DMS79 treated with DMSO at 0.1 percent for 48 hours (cell line): ENCODE results near the gene DENND4C.
"Not testable (repeated sequence)": the region's sequence is repeated elsewhere in the genome, so short reads cannot be mapped to it uniquely, and the experiment has no call there.

Experiments
- DNase-seq: peaks from one replicate; lab custom pipeline; 2025; lab: John Stamatoyannopoulos, UW

Gene DENND4C

GRCh38 chr9:19224563-19224962 lies 5.9 kb upstream of the DENND4C start:
- no peak for DNase-seq

GRCh38 chr9:19229595-19230354 lies 718 bp upstream of the DENND4C start:
- peak; percentile 75 for DNase-seq

GRCh38 chr9:19231126-19231903 lies 822 bp downstream of the DENND4C start:
- DNase-seq, result peak; percentile 70

GRCh38 chr9:19231904-19232822 lies 1.7 kb downstream of the DENND4C start:
- DNase-seq, result peak; percentile 53

GRCh38 chr9:19232823-19233194 lies 2.3 kb downstream of the DENND4C start:
- DNase-seq, result peak; percentile 86

GRCh38 chr9:19233344-19233743 lies 2.9 kb downstream of the DENND4C start:
- DNase-seq, result no peak

- no peak for DNase-seq
These were observed 9.5 kb downstream of the DENND4C start for GRCh38 chr9:19239955-19240354.

GRCh38 chr9:19241728-19242127 lies 11.2 kb downstream of the DENND4C start:
- no peak for DNase-seq

GRCh38 chr9:19243366-19244033 lies 13.0 kb downstream of the DENND4C start:
- DNase-seq, result no peak

GRCh38 chr9:19246891-19247290 lies 16.4 kb downstream of the DENND4C start:
- no peak for DNase-seq

GRCh38 chr9:19247420-19247819 lies 16.9 kb downstream of the DENND4C start:
- no peak for DNase-seq

- DNase-seq, result not testable (repeated sequence)
These were observed 19.9 kb downstream of the DENND4C start for GRCh38 chr9:19250346-19250745.

GRCh38 chr9:19251203-19251602 lies 20.7 kb downstream of the DENND4C start:
- DNase-seq, result not testable (repeated sequence)

- not testable (repeated sequence) for DNase-seq
These were observed 21.1 kb downstream of the DENND4C start for GRCh38 chr9:19251622-19252021.

- no peak for DNase-seq
These were observed 21.8 kb downstream of the DENND4C start for GRCh38 chr9:19252174-19252884.

GRCh38 chr9:19252885-19253219 lies 22.4 kb downstream of the DENND4C start:
- no peak for DNase-seq

- no peak for DNase-seq
These were observed 24.6 kb downstream of the DENND4C start for GRCh38 chr9:19255112-19255511.

- no peak for DNase-seq
These were observed 25.3 kb downstream of the DENND4C start for GRCh38 chr9:19255821-19256220.

GRCh38 chr9:19259665-19260255 lies 29.3 kb downstream of the DENND4C start:
- DNase-seq, result not testable (repeated sequence)

GRCh38 chr9:19265602-19266001 lies 35.1 kb downstream of the DENND4C start:
- DNase-seq, result not testable (repeated sequence)
